ENCODE results near the gene GDA. TPM values are rescaled to one million over a fixed set of nuclear protein-coding genes. Genes with fewer than 3 reads are reported as not detected.

The GDA gene
- total RNA-seq, 1 experiment from 2014 or later = not detected

- H3K4me3 Mint-ChIP-seq (ENCODE audit: unreplicated experiment) = no peak overlapping the region
- no TSS peak for BruUV-seq (replicated peaks)
- H3K27ac Mint-ChIP-seq (ENCODE audit: low read depth, unreplicated experiment) = no peak overlapping the region
- TF ChIP-seq CTCF (IDR thresholded peaks at IDR 0.05; ENCODE audit: unreplicated experiment) = no peak
- peaks cover 8% of the 10 kb centered on the region for H3K9me3 Mint-ChIP-seq (ENCODE audit: unreplicated experiment)
- POLR2A ChIA-PET = no interaction called here
- peaks cover 12% of the 10 kb centered on the region for H3K4me1 Mint-ChIP-seq (ENCODE audit: insufficient read depth, unreplicated experiment)
- no peak for DNase-seq (ENCODE audit: unreplicated experiment)
- intact Hi-C loops (cut with micrococcal nuclease) = no loop called here
- CTCF ChIA-PET = interaction anchor here (0.6 kb wide), 1 partner anchor 140 kb away, joined by 6 read pairs; no protein-coding TSS in a partner anchor
- no peaks in the 10 kb centered on the region for H3K27me3 Mint-ChIP-seq (ENCODE audit: insufficient read depth, unreplicated experiment)
- H3K36me3 Mint-ChIP-seq (ENCODE audit: insufficient read depth, unreplicated experiment) = no peaks in the 10 kb centered on the region
Observed at GRCh38 chr9:72165326-72165725, 16.1 kb downstream of the GDA start.

- DNase-seq (ENCODE audit: unreplicated experiment) = no peak
- TF ChIP-seq CTCF (IDR thresholded peaks at IDR 0.05; ENCODE audit: unreplicated experiment) = no peak
- Mint-ChIP-seq H3K4me3 (ENCODE audit: unreplicated experiment) (no peak overlapping the region), H3K27me3 (ENCODE audit: insufficient read depth, unreplicated experiment) (no peaks in the 10 kb centered on the region), H3K27ac (ENCODE audit: low read depth, unreplicated experiment) (no peak overlapping the region), H3K36me3 (ENCODE audit: insufficient read depth, unreplicated experiment) (no peaks in the 10 kb centered on the region), H3K4me1 (ENCODE audit: insufficient read depth, unreplicated experiment) (peaks cover 12% of the 10 kb centered on the region), H3K9me3 (ENCODE audit: unreplicated experiment) (peaks cover 8% of the 10 kb centered on the region)
- ChIA-PET POLR2A (interaction anchor here (0.6 kb wide), 1 partner anchor 60 kb away, joined by 3 read pairs; no protein-coding TSS in a partner anchor), CTCF (interaction anchor here (0.6 kb wide), 1 partner anchor 141 kb away, joined by 6 read pairs; no protein-coding TSS in a partner anchor)
- intact Hi-C loops (cut with micrococcal nuclease) = no loop called here
- BruUV-seq (replicated peaks) = no TSS peak
Observed at GRCh38 chr9:72165821-72166547, 16.7 kb downstream of the GDA start.

- Mint-ChIP-seq H3K36me3 (ENCODE audit: insufficient read depth, unreplicated experiment) (no peaks in the 10 kb centered on the region), H3K4me3 (ENCODE audit: unreplicated experiment) (no peak overlapping the region), H3K27ac (ENCODE audit: low read depth, unreplicated experiment) (no peak overlapping the region), H3K9me3 (ENCODE audit: unreplicated experiment) (no peaks in the 10 kb centered on the region), H3K27me3 (ENCODE audit: insufficient read depth, unreplicated experiment) (no peaks in the 10 kb centered on the region), H3K4me1 (ENCODE audit: insufficient read depth, unreplicated experiment) (peaks cover 12% of the 10 kb centered on the region)
- ChIA-PET POLR2A (no interaction called here), CTCF (interaction anchor here (0.6 to 1.3 kb wide), 3 partner anchors 35 to 349 kb away, joined by 3 to 6 read pairs (median 3); no protein-coding TSS in a partner anchor)
- no peak for TF ChIP-seq CTCF (IDR thresholded peaks at IDR 0.05; ENCODE audit: unreplicated experiment)
- no TSS peak for BruUV-seq (replicated peaks)
- intact Hi-C loops (cut with micrococcal nuclease) = no loop called here
- no peak for DNase-seq (ENCODE audit: unreplicated experiment)
Observed at GRCh38 chr9:72168075-72168474, 18.8 kb downstream of the GDA start.

GRCh38 chr9:72169178-72169577, 19.9 kb downstream of the GDA start:
- intact Hi-C loops (cut with micrococcal nuclease) = no loop called here
- Mint-ChIP-seq H3K9me3 (ENCODE audit: unreplicated experiment) (no peaks in the 10 kb centered on the region), H3K36me3 (ENCODE audit: insufficient read depth, unreplicated experiment) (no peaks in the 10 kb centered on the region), H3K27me3 (ENCODE audit: insufficient read depth, unreplicated experiment) (no peaks in the 10 kb centered on the region), H3K27ac (ENCODE audit: low read depth, unreplicated experiment) (no peak overlapping the region), H3K4me3 (ENCODE audit: unreplicated experiment) (no peak overlapping the region), H3K4me1 (ENCODE audit: insufficient read depth, unreplicated experiment) (peaks cover 12% of the 10 kb centered on the region)
- CTCF ChIA-PET = interaction anchor here (1.3 kb wide), 1 partner anchor 34 kb away, joined by 6 read pairs; no protein-coding TSS in a partner anchor
- no peak for DNase-seq (ENCODE audit: unreplicated experiment)
- POLR2A ChIA-PET = no interaction called here
- TF ChIP-seq CTCF (IDR thresholded peaks at IDR 0.05; ENCODE audit: unreplicated experiment) = no peak
- no TSS peak for BruUV-seq (replicated peaks)
